ENCODE results near the gene PFDN4.

GRCh38 chr20:54267483-54268003 lies 59.7 kb downstream of the PFDN4 start:
- TF ChIP-seq CTCF (tag by site-specific recombination; IDR thresholded peaks at IDR 0.05) (no peak), ZNF248 (tag by site-specific recombination; IDR thresholded peaks at IDR 0.05) (no peak)

Data from HEK293 (cell line).